Esophagus squamous epithelium (tissue), 4 donors: ENCODE measurements around the gene TENT4B.

Experiments used
- CTCF ChIP-seq, 6 experiments: fragments of 450-650 bp in 4 of 6; fragments of 200-600 bp in 2 of 6; sonication (generic) in 2 of 6; IDR thresholded peaks; one replicate each; pipeline ENCODE4 v1.5.1; 2016 to 2019; ENCODE audit warnings: antibody characterized with exemption in 6 of 6, mild to moderate bottlenecking in 4 of 6, moderate library complexity in 4 of 6
- POLR2A ChIP-seq, 4 donors: fragments of 450-650 bp; IDR thresholded peaks; one replicate each; pipeline ENCODE4 v1.6.1; 2017; ENCODE audit warnings: antibody characterized with exemption in 4 of 4, mild to moderate bottlenecking in 4 of 4, moderate library complexity in 3 of 4

- TF ChIP-seq POLR2A (IDR thresholded peaks at IDR 0.05) (no peak), CTCF (IDR thresholded peaks at IDR 0.05) (no peak)
Observed at GRCh38 chr16:50247906-50248608, 95.0 kb downstream of the TENT4B start.
